NK-92 (cell line): ENCODE measurements around the gene MEGF6.

Source experiments
- DNase-seq: peaks from one replicate; lab custom pipeline; 2025; ENCODE audit not compliant: unreplicated experiment; lab: John Stamatoyannopoulos, UW

MEGF6 gene

GRCh38 chr1:3543076-3544039 lies 68.0 kb downstream of the MEGF6 start:
- no peak for DNase-seq

- DNase-seq, result no peak
These were observed 68.6 kb downstream of the MEGF6 start for GRCh38 chr1:3542676-3543075.

GRCh38 chr1:3541936-3542335 lies 69.4 kb downstream of the MEGF6 start:
- no peak for DNase-seq

- no peak for DNase-seq
These were observed 69.8 kb downstream of the MEGF6 start for GRCh38 chr1:3541465-3541864.

- DNase-seq, result no peak
These were observed 70.4 kb downstream of the MEGF6 start for GRCh38 chr1:3540876-3541275.

GRCh38 chr1:3539707-3540425 lies 71.4 kb downstream of the MEGF6 start:
- DNase-seq, result no peak

- DNase-seq, result no peak
These were observed 73.9 kb downstream of the MEGF6 start for GRCh38 chr1:3537359-3537758.

- no peak for DNase-seq
These were observed 74.7 kb downstream of the MEGF6 start for GRCh38 chr1:3536420-3537195.

- no peak for DNase-seq
These were observed 75.6 kb downstream of the MEGF6 start for GRCh38 chr1:3535732-3536131.

- no peak for DNase-seq
These were observed 76.3 kb downstream of the MEGF6 start for GRCh38 chr1:3534803-3535637.

- DNase-seq, result no peak
These were observed 78.0 kb downstream of the MEGF6 start for GRCh38 chr1:3533067-3534048.

GRCh38 chr1:3531928-3532327 lies 79.4 kb downstream of the MEGF6 start:
- DNase-seq, result no peak

- DNase-seq, result no peak
These were observed 80.1 kb downstream of the MEGF6 start for GRCh38 chr1:3530926-3531818.

GRCh38 chr1:3530086-3530925 lies 81.0 kb downstream of the MEGF6 start:
- no peak for DNase-seq

- DNase-seq, result no peak
These were observed 82.1 kb downstream of the MEGF6 start for GRCh38 chr1:3529099-3529729.

- no peak for DNase-seq
These were observed 83.5 kb downstream of the MEGF6 start for GRCh38 chr1:3527774-3528173.
